Neural cell (in vitro differentiated cells): ENCODE data around the gene DNAH17. TPM values are rescaled to one million over a fixed set of nuclear protein-coding genes. Genes with fewer than 3 reads are reported as not detected.

ENCODE experiments used
- H2AFZ ChIP-seq: fragments of 200-600, 300-800 bp; sonication (generic), shearing (Covaris generic); 2 replicates; pipeline ENCODE4 v1.6.0; 2014; ENCODE audit warnings: low read depth, mild to moderate bottlenecking, antibody characterized with exemption, low read length, moderate library complexity
- H3F3A ChIP-seq: fragments of 200-600 bp; shearing (Covaris generic); 2 replicates; pipeline ENCODE4 v1.6.1; 2016; ENCODE audit warnings: mild to moderate bottlenecking, moderate library complexity, mixed read lengths, antibody characterized with exemption, low read length; ENCODE audit not compliant: insufficient read depth, poor library complexity, severe bottlenecking
- H3K27ac ChIP-seq: fragments of 200-600, 300-800 bp; sonication (generic), shearing (Covaris generic); 2 replicates; pipeline ENCODE4 v1.5.1; 2014; ENCODE audit warnings: mild to moderate bottlenecking, low read length, moderate library complexity
- H3K27me3 ChIP-seq: fragments of 300-800, 200-600 bp; sonication (generic), shearing (Covaris generic); 2 replicates; pipeline ENCODE4 v1.6.0; 2014; ENCODE audit warnings: mild to moderate bottlenecking, low read depth, low read length, moderate library complexity; ENCODE audit not compliant: insufficient read depth
- H3K36me3 ChIP-seq: fragments of 300-800, 200-600 bp; sonication (generic), shearing (Covaris generic); 2 replicates; pipeline ENCODE4 v1.5.1; 2014; ENCODE audit warnings: mild to moderate bottlenecking, antibody characterized with exemption, low read length, moderate library complexity; ENCODE audit not compliant: insufficient read depth
- H3K4me2 ChIP-seq: fragments of 300-800, 200-600 bp; sonication (generic), shearing (Covaris generic); 2 replicates; pipeline ENCODE4 v1.6.0; 2014; ENCODE audit warnings: mild to moderate bottlenecking, low read length
- H3K4me3 ChIP-seq: fragments of 300-800, 200-600 bp; sonication (generic), shearing (Covaris generic); 2 replicates; pipeline ENCODE4 v1.5.1; 2014; ENCODE audit warnings: mild to moderate bottlenecking, low read length, moderate library complexity
- H3K79me2 ChIP-seq: fragments of 200-600 bp; shearing (Covaris generic); replicated peaks from 2 replicates; pipeline ENCODE4 v1.6.0; 2014; ENCODE audit warnings: mild to moderate bottlenecking, low read length, moderate library complexity; ENCODE audit not compliant: insufficient read depth
- H3K9ac ChIP-seq: fragments of 300-800, 200-600 bp; sonication (generic), shearing (Covaris generic); 2 replicates; pipeline ENCODE4 v1.6.1; 2016; ENCODE audit warnings: mild to moderate bottlenecking, low read length, mixed read lengths
- H3K9me2 ChIP-seq: fragments of 200-600 bp; shearing (Covaris generic); 2 replicates; pipeline ENCODE4 v1.6.1; 2016; ENCODE audit warnings: mild to moderate bottlenecking, low read length, mixed read lengths; ENCODE audit not compliant: insufficient read depth
- H3K9me3 ChIP-seq: fragments of 200-600, 300-800 bp; sonication (generic), shearing (Covaris generic); 2 replicates; pipeline ENCODE4 v1.6.1; 2016; ENCODE audit warnings: mild to moderate bottlenecking, mixed run types, low read length, moderate library complexity, mixed read lengths
- H4K20me1 ChIP-seq: fragments of 200-600 bp; shearing (Covaris generic); 2 replicates; pipeline ENCODE4 v1.6.1; 2016; ENCODE audit warnings: mild to moderate bottlenecking, mixed run types; ENCODE audit not compliant: insufficient read depth
- EP300 ChIP-seq: fragments of 450-650 bp; conservative IDR thresholded peaks from 2 replicates; pipeline ENCODE4 v1.6.1; 2014; ENCODE audit warnings: antibody characterized with exemption, mild to moderate bottlenecking, moderate library complexity; ENCODE audit not compliant: poor library complexity, severe bottlenecking
- EZH2 ChIP-seq: fragments of 200-600, 300-800 bp; shearing (Covaris generic), sonication (generic); IDR thresholded peaks from 2 replicates; pipeline ENCODE4 v1.6.1; 2014; ENCODE audit warnings: antibody characterized with exemption, low read length, borderline replicate concordance, mild to moderate bottlenecking; ENCODE audit not compliant: insufficient read depth, poor library complexity, severe bottlenecking
- MXI1 ChIP-seq: fragments of 450-650 bp; conservative IDR thresholded peaks from 2 replicates; pipeline ENCODE4 v1.6.1; 2014; ENCODE audit warnings: antibody characterized with exemption, mild to moderate bottlenecking; ENCODE audit not compliant: poor library complexity, severe bottlenecking
- POLR2AphosphoS5 ChIP-seq: IDR thresholded peaks from 2 replicates; pipeline ENCODE4 v1.6.1; 2012
- RAD21 ChIP-seq: fragments of 450-650 bp; conservative IDR thresholded peaks from 2 replicates; pipeline ENCODE4 v1.6.1; 2014; ENCODE audit warnings: antibody characterized with exemption, mild to moderate bottlenecking, moderate library complexity
- SMC3 ChIP-seq: fragments of 450-650 bp; conservative IDR thresholded peaks from 2 replicates; pipeline ENCODE4 v1.6.1; 2014; ENCODE audit warnings: antibody characterized with exemption, mild to moderate bottlenecking, moderate library complexity; ENCODE audit not compliant: poor library complexity
- TAF1 ChIP-seq: IDR thresholded peaks from 2 replicates; pipeline ENCODE4 v1.6.1; 2012; ENCODE audit warnings: low read depth
- polyA plus RNA-seq: library from polyadenylated mRNA; depleted of rRNA; stranded (reverse); fragments of >200 nt; gene quantifications from 2 replicates; pipeline ENCODE4 v1.2.3, GENCODE V29; 2014
- TF ChIP-seq, protein P1 (sequence below): IDR thresholded peaks from 2 replicates; pipeline ENCODE4 v1.6.1; 2012; ENCODE audit warnings: borderline replicate concordance
- TF ChIP-seq, protein P2 (sequence below): fragments of 450-650 bp; IDR thresholded peaks from 2 replicates; pipeline ENCODE4 v1.5.1; 2014; ENCODE audit warnings: antibody characterized with exemption, mild to moderate bottlenecking, moderate library complexity; ENCODE audit not compliant: poor library complexity, severe bottlenecking

The DNAH17 gene
- polyA plus RNA-seq, 1 donor from 2014 or later: not detected

DNA sequence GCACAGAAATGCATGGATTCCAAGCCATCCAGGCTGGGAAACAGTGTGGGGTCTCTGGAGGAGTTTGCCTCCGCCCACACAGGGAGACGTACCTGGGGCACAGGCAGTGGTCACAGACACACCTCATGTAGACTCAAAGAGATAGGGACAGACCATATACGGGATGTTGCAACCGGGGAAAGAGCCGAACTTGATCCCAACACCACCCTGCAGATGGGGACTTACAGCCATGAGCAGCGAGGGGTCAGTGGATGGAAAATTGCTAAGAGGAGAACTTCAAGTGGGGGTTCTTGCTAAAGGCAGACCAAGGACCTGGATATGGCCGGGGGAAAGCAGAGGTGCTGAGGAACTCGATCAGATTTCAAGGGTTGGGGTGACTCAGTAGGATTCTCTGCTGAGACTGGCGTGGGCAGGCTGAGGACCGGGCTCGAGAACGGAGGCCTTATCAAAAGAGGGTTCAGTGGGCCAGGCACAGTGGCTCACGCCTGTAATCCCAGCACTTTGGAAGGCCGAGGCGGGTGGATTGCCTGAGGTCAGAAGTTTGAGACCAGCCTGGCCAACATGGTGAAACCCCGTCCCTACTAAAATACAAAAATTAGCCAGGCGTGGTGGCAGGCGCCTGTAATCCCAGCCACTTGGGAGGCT lies 12.0 kb upstream of the DNAH17 start:
- no peaks in the 10 kb centered on the region for H3K79me2 ChIP-seq
- H3K36me3 ChIP-seq: no peaks in the 10 kb centered on the region
- H3K4me3 ChIP-seq: no peak overlapping the region
- H3K9me3 ChIP-seq: no peaks in the 10 kb centered on the region
- H4K20me1 ChIP-seq: no peaks in the 10 kb centered on the region
- H3K27me3 ChIP-seq: no peaks in the 10 kb centered on the region
- no peak overlapping the region for H3K4me2 ChIP-seq
- no peak overlapping the region for H3K27ac ChIP-seq
- no peaks in the 10 kb centered on the region for H3F3A ChIP-seq
- no peak overlapping the region for H2AFZ ChIP-seq
- no peak overlapping the region for H3K9ac ChIP-seq
- TF ChIP-seq POLR2AphosphoS5: no peak
- TF ChIP-seq MXI1: no peak
- no peak for TF ChIP-seq RAD21
- no peak for TF ChIP-seq EP300
- TF ChIP-seq, protein P1, sequence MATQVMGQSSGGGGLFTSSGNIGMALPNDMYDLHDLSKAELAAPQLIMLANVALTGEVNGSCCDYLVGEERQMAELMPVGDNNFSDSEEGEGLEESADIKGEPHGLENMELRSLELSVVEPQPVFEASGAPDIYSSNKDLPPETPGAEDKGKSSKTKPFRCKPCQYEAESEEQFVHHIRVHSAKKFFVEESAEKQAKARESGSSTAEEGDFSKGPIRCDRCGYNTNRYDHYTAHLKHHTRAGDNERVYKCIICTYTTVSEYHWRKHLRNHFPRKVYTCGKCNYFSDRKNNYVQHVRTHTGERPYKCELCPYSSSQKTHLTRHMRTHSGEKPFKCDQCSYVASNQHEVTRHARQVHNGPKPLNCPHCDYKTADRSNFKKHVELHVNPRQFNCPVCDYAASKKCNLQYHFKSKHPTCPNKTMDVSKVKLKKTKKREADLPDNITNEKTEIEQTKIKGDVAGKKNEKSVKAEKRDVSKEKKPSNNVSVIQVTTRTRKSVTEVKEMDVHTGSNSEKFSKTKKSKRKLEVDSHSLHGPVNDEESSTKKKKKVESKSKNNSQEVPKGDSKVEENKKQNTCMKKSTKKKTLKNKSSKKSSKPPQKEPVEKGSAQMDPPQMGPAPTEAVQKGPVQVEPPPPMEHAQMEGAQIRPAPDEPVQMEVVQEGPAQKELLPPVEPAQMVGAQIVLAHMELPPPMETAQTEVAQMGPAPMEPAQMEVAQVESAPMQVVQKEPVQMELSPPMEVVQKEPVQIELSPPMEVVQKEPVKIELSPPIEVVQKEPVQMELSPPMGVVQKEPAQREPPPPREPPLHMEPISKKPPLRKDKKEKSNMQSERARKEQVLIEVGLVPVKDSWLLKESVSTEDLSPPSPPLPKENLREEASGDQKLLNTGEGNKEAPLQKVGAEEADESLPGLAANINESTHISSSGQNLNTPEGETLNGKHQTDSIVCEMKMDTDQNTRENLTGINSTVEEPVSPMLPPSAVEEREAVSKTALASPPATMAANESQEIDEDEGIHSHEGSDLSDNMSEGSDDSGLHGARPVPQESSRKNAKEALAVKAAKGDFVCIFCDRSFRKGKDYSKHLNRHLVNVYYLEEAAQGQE: no peak
- TF ChIP-seq, protein P2, sequence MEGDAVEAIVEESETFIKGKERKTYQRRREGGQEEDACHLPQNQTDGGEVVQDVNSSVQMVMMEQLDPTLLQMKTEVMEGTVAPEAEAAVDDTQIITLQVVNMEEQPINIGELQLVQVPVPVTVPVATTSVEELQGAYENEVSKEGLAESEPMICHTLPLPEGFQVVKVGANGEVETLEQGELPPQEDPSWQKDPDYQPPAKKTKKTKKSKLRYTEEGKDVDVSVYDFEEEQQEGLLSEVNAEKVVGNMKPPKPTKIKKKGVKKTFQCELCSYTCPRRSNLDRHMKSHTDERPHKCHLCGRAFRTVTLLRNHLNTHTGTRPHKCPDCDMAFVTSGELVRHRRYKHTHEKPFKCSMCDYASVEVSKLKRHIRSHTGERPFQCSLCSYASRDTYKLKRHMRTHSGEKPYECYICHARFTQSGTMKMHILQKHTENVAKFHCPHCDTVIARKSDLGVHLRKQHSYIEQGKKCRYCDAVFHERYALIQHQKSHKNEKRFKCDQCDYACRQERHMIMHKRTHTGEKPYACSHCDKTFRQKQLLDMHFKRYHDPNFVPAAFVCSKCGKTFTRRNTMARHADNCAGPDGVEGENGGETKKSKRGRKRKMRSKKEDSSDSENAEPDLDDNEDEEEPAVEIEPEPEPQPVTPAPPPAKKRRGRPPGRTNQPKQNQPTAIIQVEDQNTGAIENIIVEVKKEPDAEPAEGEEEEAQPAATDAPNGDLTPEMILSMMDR: no peak
- TF ChIP-seq SMC3: no peak
- TF ChIP-seq EZH2: no peak
- no peak for TF ChIP-seq TAF1
- no peaks in the 10 kb centered on the region for H3K9me2 ChIP-seq

DNA sequence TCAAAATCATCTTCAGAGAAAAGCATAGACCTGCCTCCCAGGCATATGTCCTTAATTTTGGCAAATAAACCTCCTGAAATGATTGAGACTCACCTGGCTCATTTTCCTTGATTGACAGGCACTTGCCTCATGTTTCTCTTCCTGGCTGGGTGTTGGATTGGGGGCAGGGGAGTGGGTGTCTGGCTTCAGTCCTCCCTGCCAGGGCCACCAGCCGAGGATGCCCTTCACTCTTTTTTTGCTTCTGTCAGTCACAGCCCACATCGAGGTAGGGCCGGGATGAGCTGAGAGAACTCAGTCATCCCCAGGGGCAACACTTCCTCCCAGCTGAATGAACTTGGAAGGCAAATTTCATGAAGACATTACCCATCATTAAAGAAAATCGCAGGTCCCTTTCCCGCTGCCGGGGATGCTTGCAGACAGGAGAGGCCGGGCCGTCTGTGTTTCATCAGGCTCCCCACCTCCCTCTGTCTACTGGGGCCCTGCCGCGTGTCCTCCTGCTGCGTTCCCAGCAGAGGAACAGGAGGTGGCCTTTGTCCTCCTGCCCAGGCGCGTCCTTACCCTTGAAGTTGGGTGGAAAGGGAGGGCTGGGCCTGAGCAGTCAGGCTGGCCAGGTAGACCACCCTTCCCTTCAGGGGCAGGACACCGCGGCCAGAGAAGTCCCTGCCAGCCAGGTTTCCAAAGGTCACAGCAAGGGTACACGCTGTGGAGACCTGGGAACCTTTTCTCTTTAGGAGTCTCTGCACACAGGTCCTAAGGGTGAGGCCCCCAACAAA lies 11.2 kb upstream of the DNAH17 start:
- Histone ChIP-seq H3K4me2 (no peak overlapping the region), H3K27ac (no peak overlapping the region)

More for the DNA sequence above, 11.2 kb upstream of the DNAH17 start:
- H3K27me3 ChIP-seq: no peaks in the 10 kb centered on the region
- H3K79me2 ChIP-seq: no peaks in the 10 kb centered on the region
- no peak overlapping the region for H3K9ac ChIP-seq
- H4K20me1 ChIP-seq: no peaks in the 10 kb centered on the region
- no peak overlapping the region for H3K4me3 ChIP-seq
- no peaks in the 10 kb centered on the region for H3F3A ChIP-seq
- no peak for TF ChIP-seq EZH2
- TF ChIP-seq SMC3: no peak
- TF ChIP-seq TAF1: no peak
- no peak for TF ChIP-seq EP300
- no peak for TF ChIP-seq MXI1
- TF ChIP-seq POLR2AphosphoS5: no peak
- TF ChIP-seq, protein P1: no peak
- TF ChIP-seq RAD21: no peak
- TF ChIP-seq, protein P2: no peak
- H3K36me3 ChIP-seq: no peaks in the 10 kb centered on the region
- H3K9me3 ChIP-seq: no peaks in the 10 kb centered on the region
- H2AFZ ChIP-seq: no peak overlapping the region
- no peaks in the 10 kb centered on the region for H3K9me2 ChIP-seq
